HL-60 (cell line): ENCODE data around the gene NOS1AP.
A peak's percentile ranks its signal among the peaks of the same experiment; 100 is the strongest.

Experiments
- DNase-seq, 2 experiments: peaks; one replicate each; pipeline ENCODE4 v3.0.0-alpha.2; 2010 to 2020; ENCODE audit warnings: low read depth in 1 of 2, low spot score in 1 of 2
- H3K27ac ChIP-seq: fragments of 250-450 bp; sonication (Bioruptor Pico); replicated peaks from 2 replicates; pipeline ENCODE4 v1.5.1; 2020; ENCODE audit warnings: mild to moderate bottlenecking, moderate library complexity
- H3K27me3 ChIP-seq: fragments of 250-450 bp; sonication (Bioruptor Pico); 2 replicates; pipeline ENCODE4 v1.5.1; 2021; ENCODE audit warnings: mild to moderate bottlenecking, moderate library complexity; ENCODE audit not compliant: insufficient read depth, poor library complexity, severe bottlenecking
- H3K4me3 ChIP-seq: replicated peaks from 2 replicates; pipeline ENCODE4 v1.5.1; 2011; ENCODE audit warnings: mild to moderate bottlenecking, control low read depth, low read length; ENCODE audit not compliant: insufficient read depth
- CTCF ChIP-seq: IDR thresholded peaks from one replicate; pipeline ENCODE4 v1.5.1; 2011; ENCODE audit warnings: low read length, control low read depth, inconsistent platforms; ENCODE audit not compliant: insufficient read depth
- GABPA ChIP-seq: IDR thresholded peaks from 2 replicates; pipeline ENCODE4 v1.6.1; 2012; ENCODE audit warnings: low read depth
- POLR2AphosphoS5 ChIP-seq: IDR thresholded peaks from 2 replicates; pipeline ENCODE4 v1.6.1; 2012; ENCODE audit warnings: low read depth
- REST ChIP-seq: IDR thresholded peaks from 2 replicates; pipeline ENCODE4 v1.6.1; 2012; ENCODE audit warnings: low read depth; ENCODE audit not compliant: insufficient replicate concordance
- SPI1 ChIP-seq: IDR thresholded peaks from 2 replicates; pipeline ENCODE4 v1.6.1; 2012; ENCODE audit warnings: low read depth, mild to moderate bottlenecking, borderline replicate concordance

NOS1AP gene

GRCh38 chr1:162033428-162033827 is 36.1 kb upstream of the NOS1AP start:
- no peak for TF ChIP-seq GABPA
- no peak for DNase-seq

GRCh38 chr1:162035241-162035640 is 34.2 kb upstream of the NOS1AP start:
- Histone ChIP-seq H3K4me3 (no peak overlapping the region), H3K27me3 (peaks cover 2% of the 10 kb centered on the region), H3K27ac (no peak overlapping the region)
- TF ChIP-seq GABPA (no peak), CTCF (no peak), SPI1 (no peak), REST (no peak), POLR2AphosphoS5 (no peak)
- DNase-seq = peak in 1 of 2 experiments; percentile 15

More at GRCh38 chr1:162033428-162033827, 36.1 kb upstream of the NOS1AP start:
- Histone ChIP-seq H3K4me3 (no peak overlapping the region), H3K27me3 (peaks cover 2% of the 10 kb centered on the region), H3K27ac (no peak overlapping the region)

GRCh38 chr1:162036163-162036562 is 33.3 kb upstream of the NOS1AP start:
- TF ChIP-seq GABPA (no peak), SPI1 (no peak), REST (no peak), CTCF (no peak), POLR2AphosphoS5 (no peak)
- H3K4me3 ChIP-seq = no peak overlapping the region
- no peak for DNase-seq
- H3K27ac ChIP-seq = no peak overlapping the region
- H3K27me3 ChIP-seq = peaks cover 2% of the 10 kb centered on the region

GRCh38 chr1:162038624-162039023 is 30.9 kb upstream of the NOS1AP start:
- no peak overlapping the region for H3K4me3 ChIP-seq
- H3K27ac ChIP-seq = no peak overlapping the region
- TF ChIP-seq REST = no peak
- TF ChIP-seq GABPA = no peak
- no peak for TF ChIP-seq SPI1
- no peak for TF ChIP-seq POLR2AphosphoS5
- TF ChIP-seq CTCF = no peak
- peaks cover 2% of the 10 kb centered on the region for H3K27me3 ChIP-seq
- no peak for DNase-seq
